SU-DHL-6 (cell line): Measurements from ENCODE around the gene GP9.

Experiments
- H2AFZ ChIP-seq: fragments of 200-600 bp; sonication (generic); 2 replicates; pipeline ENCODE4 v1.6.1; 2014; ENCODE audit warnings: low read depth, mild to moderate bottlenecking, moderate library complexity, mixed read lengths, antibody characterized with exemption, low read length; ENCODE audit not compliant: severe bottlenecking
- H3F3A ChIP-seq: fragments of 200-600 bp; shearing (Covaris generic); 2 replicates; pipeline ENCODE4 v1.6.0; 2016; ENCODE audit warnings: antibody characterized with exemption, mild to moderate bottlenecking; ENCODE audit not compliant: insufficient read depth
- H3K27ac ChIP-seq: fragments of 200-600 bp; sonication (generic); 2 replicates; pipeline ENCODE4 v1.5.1; 2016; ENCODE audit warnings: low read depth, mild to moderate bottlenecking, low read length, moderate library complexity, mixed read lengths
- H3K27me3 ChIP-seq: fragments of 200-600 bp; sonication (generic), shearing (Covaris generic); 2 replicates; pipeline ENCODE4 v1.6.0; 2014; ENCODE audit warnings: mild to moderate bottlenecking, low read length
- H3K36me3 ChIP-seq: fragments of 200-600 bp; sonication (generic); 2 replicates; pipeline ENCODE4 v1.6.1; 2014; ENCODE audit warnings: mild to moderate bottlenecking, low read length, mixed read lengths
- H3K4me2 ChIP-seq: fragments of 300-600, 200-600 bp; shearing (Covaris generic), sonication (generic); 2 replicates; pipeline ENCODE4 v1.6.0; 2014; ENCODE audit warnings: low read length, low read depth, mild to moderate bottlenecking; ENCODE audit not compliant: poor library complexity, severe bottlenecking
- H3K4me3 ChIP-seq: fragments of 200-600 bp; sonication (generic); 2 replicates; pipeline ENCODE4 v1.5.1; 2014; ENCODE audit warnings: antibody characterized with exemption, low read length, mild to moderate bottlenecking, mixed read lengths; ENCODE audit not compliant: insufficient read depth, poor library complexity, severe bottlenecking
- H3K79me2 ChIP-seq: fragments of 200-600 bp; sonication (generic); 2 replicates; pipeline ENCODE4 v1.6.1; 2014; ENCODE audit warnings: mild to moderate bottlenecking, low read length, moderate library complexity; ENCODE audit not compliant: insufficient read depth
- H3K9ac ChIP-seq: fragments of 200-600 bp; sonication (generic); 2 replicates; pipeline ENCODE4 v1.7.0; 2014; ENCODE audit warnings: mild to moderate bottlenecking, low read length
- H3K9me2 ChIP-seq: fragments of 200-600 bp; sonication (generic); replicated peaks from 2 replicates; pipeline ENCODE4 v1.6.1; 2014; ENCODE audit warnings: low read length; ENCODE audit not compliant: insufficient read depth
- H3K9me3 ChIP-seq: fragments of 200-600 bp; sonication (generic); 2 replicates; pipeline ENCODE4 v1.6.1; 2014; ENCODE audit warnings: low read length, mixed read lengths; ENCODE audit not compliant: insufficient read depth
- H4K20me1 ChIP-seq: fragments of 200-600 bp; sonication (generic); 2 replicates; pipeline ENCODE4 v1.6.1; 2014; ENCODE audit warnings: low read depth, mild to moderate bottlenecking, antibody characterized with exemption, low read length, moderate library complexity, mixed read lengths
- CTCF ChIP-seq: fragments of 200-600 bp; sonication (generic); IDR thresholded peaks from one replicate; pipeline ENCODE4 v1.5.1; 2017; ENCODE audit warnings: antibody characterized with exemption, mild to moderate bottlenecking, low read length, moderate library complexity; ENCODE audit not compliant: insufficient read depth, poor library complexity, severe bottlenecking
- EZH2phosphoT487 ChIP-seq: fragments of 200-600 bp; sonication (generic), shearing (Covaris generic); conservative IDR thresholded peaks from 2 replicates; pipeline ENCODE4 v1.6.1; 2018; ENCODE audit warnings: mild to moderate bottlenecking, antibody characterized with exemption, low read length, moderate library complexity, mixed read lengths

GP9 gene

GRCh38 chr3:129017484-129017899 is 43.1 kb upstream of the GP9 start:
- H3K36me3 ChIP-seq: no peaks in the 10 kb centered on the region
- H3K27ac ChIP-seq: no peak overlapping the region
- no peaks in the 10 kb centered on the region for H3K79me2 ChIP-seq
- no peaks in the 10 kb centered on the region for H4K20me1 ChIP-seq
- no peaks in the 10 kb centered on the region for H3K27me3 ChIP-seq
- H2AFZ ChIP-seq: no peak overlapping the region
- H3K9ac ChIP-seq: no peak overlapping the region
- no peaks in the 10 kb centered on the region for H3F3A ChIP-seq
- no peak overlapping the region for H3K4me2 ChIP-seq
- TF ChIP-seq CTCF: no peak
- TF ChIP-seq EZH2phosphoT487: no peak
- H3K9me3 ChIP-seq: no peaks in the 10 kb centered on the region
- H3K4me3 ChIP-seq: no peak overlapping the region
- no peaks in the 10 kb centered on the region for H3K9me2 ChIP-seq

GRCh38 chr3:129018271-129018670 is 42.3 kb upstream of the GP9 start:
- Histone ChIP-seq H3K4me2 (no peak overlapping the region), H2AFZ (no peak overlapping the region), H4K20me1 (no peaks in the 10 kb centered on the region), H3K4me3 (no peak overlapping the region), H3F3A (no peaks in the 10 kb centered on the region), H3K9me2 (no peaks in the 10 kb centered on the region), H3K27me3 (no peaks in the 10 kb centered on the region), H3K9me3 (no peaks in the 10 kb centered on the region), H3K27ac (no peak overlapping the region), H3K9ac (no peak overlapping the region), H3K79me2 (no peaks in the 10 kb centered on the region), H3K36me3 (no peaks in the 10 kb centered on the region)
- TF ChIP-seq EZH2phosphoT487: no peak
- no peak for TF ChIP-seq CTCF

GRCh38 chr3:129018751-129019150 is 41.8 kb upstream of the GP9 start:
- no peaks in the 10 kb centered on the region for H4K20me1 ChIP-seq
- H3K27me3 ChIP-seq: no peaks in the 10 kb centered on the region
- TF ChIP-seq CTCF: no peak
- TF ChIP-seq EZH2phosphoT487: no peak
- H3K36me3 ChIP-seq: no peaks in the 10 kb centered on the region
- H3K27ac ChIP-seq: no peak overlapping the region
- H3K79me2 ChIP-seq: no peaks in the 10 kb centered on the region
- H3K4me3 ChIP-seq: no peak overlapping the region
- no peak overlapping the region for H2AFZ ChIP-seq
- H3F3A ChIP-seq: no peaks in the 10 kb centered on the region
- H3K4me2 ChIP-seq: no peak overlapping the region
- H3K9me2 ChIP-seq: no peaks in the 10 kb centered on the region
- no peak overlapping the region for H3K9ac ChIP-seq
- H3K9me3 ChIP-seq: no peaks in the 10 kb centered on the region

- H3F3A ChIP-seq: no peaks in the 10 kb centered on the region
- H3K4me2 ChIP-seq: no peak overlapping the region
- no peak overlapping the region for H3K4me3 ChIP-seq
- H3K79me2 ChIP-seq: no peaks in the 10 kb centered on the region
- H3K27me3 ChIP-seq: no peaks in the 10 kb centered on the region
- H3K9me3 ChIP-seq: no peaks in the 10 kb centered on the region
- H3K9ac ChIP-seq: no peak overlapping the region
- H4K20me1 ChIP-seq: no peaks in the 10 kb centered on the region
- H3K36me3 ChIP-seq: no peaks in the 10 kb centered on the region
- no peaks in the 10 kb centered on the region for H3K9me2 ChIP-seq
- H2AFZ ChIP-seq: no peak overlapping the region
- H3K27ac ChIP-seq: no peak overlapping the region
- TF ChIP-seq CTCF (no peak), EZH2phosphoT487 (no peak)
Observed at GRCh38 chr3:129019266-129019665, 41.3 kb upstream of the GP9 start.
